ENCODE results near the gene SLC2A10.

DNA sequence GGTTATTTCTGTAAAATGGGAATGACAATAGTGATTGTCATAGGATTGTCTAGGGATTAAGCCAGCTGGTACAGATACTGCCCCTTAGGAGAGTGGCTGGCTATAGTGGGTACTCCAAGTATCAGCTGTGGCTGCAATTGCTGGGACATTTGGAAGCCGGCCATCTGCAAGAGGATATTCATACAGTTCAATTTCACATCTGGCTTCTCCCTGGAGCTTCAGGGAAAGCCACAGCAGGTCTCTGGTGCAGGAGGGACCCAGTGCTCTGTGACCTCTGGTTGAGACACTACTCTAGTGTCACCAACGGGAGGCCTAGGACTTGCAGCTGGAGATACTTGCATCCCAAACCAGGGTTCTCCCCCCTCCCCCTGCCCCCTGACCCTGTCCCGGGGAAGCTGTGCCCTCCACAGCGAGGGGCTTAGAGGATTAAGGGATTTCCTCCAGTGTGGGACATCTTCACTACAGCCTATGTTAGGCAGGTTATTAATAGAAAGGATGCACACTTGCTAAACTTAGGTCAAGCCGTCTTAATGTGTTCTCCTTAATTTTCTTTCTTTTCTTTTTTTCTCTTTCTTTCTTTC lies 2.7 kb downstream of the SLC2A10 start:
- TF ChIP-seq ZFP3 (CRISPR knock-in tag; IDR thresholded peaks at IDR 0.05) = no peak
- no peak for TF ChIP-seq CSDC2 (CRISPR knock-in tag; IDR thresholded peaks at IDR 0.05)
- TF ChIP-seq ISL1 (CRISPR knock-in tag; IDR thresholded peaks at IDR 0.05) = no peak
- no peak for TF ChIP-seq ZNF8 (CRISPR knock-in tag; IDR thresholded peaks at IDR 0.05)
- TF ChIP-seq, protein P1, sequence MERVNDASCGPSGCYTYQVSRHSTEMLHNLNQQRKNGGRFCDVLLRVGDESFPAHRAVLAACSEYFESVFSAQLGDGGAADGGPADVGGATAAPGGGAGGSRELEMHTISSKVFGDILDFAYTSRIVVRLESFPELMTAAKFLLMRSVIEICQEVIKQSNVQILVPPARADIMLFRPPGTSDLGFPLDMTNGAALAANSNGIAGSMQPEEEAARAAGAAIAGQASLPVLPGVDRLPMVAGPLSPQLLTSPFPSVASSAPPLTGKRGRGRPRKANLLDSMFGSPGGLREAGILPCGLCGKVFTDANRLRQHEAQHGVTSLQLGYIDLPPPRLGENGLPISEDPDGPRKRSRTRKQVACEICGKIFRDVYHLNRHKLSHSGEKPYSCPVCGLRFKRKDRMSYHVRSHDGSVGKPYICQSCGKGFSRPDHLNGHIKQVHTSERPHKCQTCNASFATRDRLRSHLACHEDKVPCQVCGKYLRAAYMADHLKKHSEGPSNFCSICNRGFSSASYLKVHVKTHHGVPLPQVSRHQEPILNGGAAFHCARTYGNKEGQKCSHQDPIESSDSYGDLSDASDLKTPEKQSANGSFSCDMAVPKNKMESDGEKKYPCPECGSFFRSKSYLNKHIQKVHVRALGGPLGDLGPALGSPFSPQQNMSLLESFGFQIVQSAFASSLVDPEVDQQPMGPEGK (CRISPR knock-in tag; IDR thresholded peaks at IDR 0.05; ENCODE audit: borderline replicate concordance) = no peak
- TF ChIP-seq TOX (CRISPR knock-in tag; IDR thresholded peaks at IDR 0.05; ENCODE audit: borderline replicate concordance) = no peak

All from SK-N-SH treated with all-trans-retinoic acid at 6 μM for 48 hours (cell line).